ENCODE measurements around the gene GPATCH2L.

The GPATCH2L gene

GRCh38 chr14:76259029-76259735 lies 107.5 kb downstream of the GPATCH2L start:
- DNase-seq: no peak

- DNase-seq: no peak
Observed at GRCh38 chr14:76260749-76261148, 109.0 kb downstream of the GPATCH2L start.

GRCh38 chr14:76261371-76261811 lies 109.7 kb downstream of the GPATCH2L start:
- no peak for DNase-seq

GRCh38 chr14:76262641-76263040 lies 110.9 kb downstream of the GPATCH2L start:
- DNase-seq: no peak

Data from CD4-positive, alpha-beta T cell treated with Interferon alpha-2 for 1 hour (primary cell).